EL (cell line): ENCODE measurements around the gene MGAT4A.
"Not testable (repeated sequence)": the region's sequence is repeated elsewhere in the genome, so short reads cannot be mapped to it uniquely, and the experiment has no call there.

Experiments
- DNase-seq: peaks from one replicate; pipeline ENCODE4 v3.0.0-alpha.2; 2016

The MGAT4A gene

DNA sequence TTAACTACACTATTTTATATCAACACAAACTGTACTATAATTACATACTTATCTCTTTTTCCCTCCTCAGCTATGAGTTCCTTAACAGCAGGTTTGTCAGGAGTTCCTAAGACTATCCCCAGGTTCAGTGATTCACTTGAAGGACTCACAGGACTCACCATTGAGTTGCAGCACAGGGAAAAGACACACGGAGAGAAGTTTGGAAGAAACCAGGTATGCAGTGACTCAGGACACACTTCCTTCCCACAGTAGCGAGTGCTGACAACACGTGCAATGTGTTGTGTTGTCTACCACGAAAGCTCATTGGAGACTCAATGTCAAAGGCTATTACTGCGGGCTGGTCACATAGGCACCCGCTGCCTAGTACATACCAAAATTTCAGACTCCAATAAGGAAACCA, 32.0 kb downstream of the MGAT4A start:
- DNase-seq: no peak

DNA sequence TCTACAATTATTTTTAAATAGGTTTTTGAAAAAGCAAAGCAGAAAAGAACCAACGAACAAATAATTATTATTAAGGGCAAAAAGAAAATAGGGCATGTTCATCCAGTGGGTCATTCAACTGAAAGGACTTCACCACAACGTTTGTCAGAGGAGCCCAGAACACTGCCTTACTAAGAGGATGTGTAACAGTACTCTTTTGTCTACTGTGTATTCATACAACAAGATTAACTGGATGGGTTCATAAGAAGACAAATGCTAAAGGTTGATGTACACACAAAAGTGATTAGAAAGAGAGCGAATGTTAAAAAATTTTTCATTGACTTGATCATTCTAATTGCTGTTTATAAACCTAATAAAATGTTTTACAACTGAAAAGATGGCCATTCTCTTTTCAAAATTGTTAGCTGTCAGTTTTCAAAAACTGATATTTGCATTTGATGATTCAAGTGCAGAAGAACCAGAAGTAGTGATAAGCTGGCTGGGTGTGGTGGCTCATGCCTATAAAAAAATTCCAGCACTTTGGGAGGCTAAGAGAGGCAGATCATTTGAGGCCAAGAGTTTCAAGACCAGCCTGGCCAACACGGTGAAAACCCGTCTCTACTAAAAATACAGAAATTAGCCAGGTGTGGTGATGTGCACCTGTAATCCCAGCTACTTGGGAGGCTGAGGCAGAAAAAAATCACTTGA, 33.1 kb downstream of the MGAT4A start:
- no peak for DNase-seq

DNA sequence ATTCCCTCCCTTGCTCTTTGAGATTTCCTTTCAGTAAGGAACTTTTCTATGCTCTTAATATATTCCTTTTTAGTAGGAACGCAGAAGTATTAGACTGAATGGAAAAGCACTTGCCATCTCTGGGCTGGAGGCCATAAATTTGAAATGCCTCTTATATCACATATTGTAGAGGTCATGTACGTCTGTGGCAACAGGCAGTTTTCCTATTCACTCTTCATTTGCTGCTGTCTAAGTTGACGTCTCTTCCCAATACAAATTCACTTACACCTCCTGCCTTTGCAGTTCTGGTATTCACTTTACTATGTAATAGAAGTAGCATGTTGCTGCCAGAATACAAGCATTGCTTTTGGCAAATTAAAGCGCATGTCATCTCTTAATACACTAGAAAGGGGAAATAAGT, 34.7 kb downstream of the MGAT4A start:
- no peak for DNase-seq

DNA sequence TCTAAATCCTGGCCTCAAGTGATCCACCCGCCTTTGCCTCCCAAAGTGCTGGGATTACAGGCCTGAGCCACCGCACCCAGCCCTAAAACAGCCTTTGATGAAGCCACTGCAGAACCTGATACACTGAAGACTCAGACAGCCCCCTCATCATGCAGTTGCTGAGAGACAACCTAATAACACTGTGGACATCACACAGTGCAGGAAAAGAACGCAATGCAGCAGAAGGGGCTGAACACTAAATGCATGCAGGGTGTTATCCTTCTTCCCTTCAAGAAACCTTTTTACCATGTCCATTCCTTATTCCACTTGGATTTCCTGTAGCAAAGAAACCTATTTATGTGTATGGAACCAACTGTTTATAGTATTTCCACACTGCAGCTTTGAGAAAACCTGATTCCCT, 35.7 kb downstream of the MGAT4A start:
- DNase-seq: no peak

DNA sequence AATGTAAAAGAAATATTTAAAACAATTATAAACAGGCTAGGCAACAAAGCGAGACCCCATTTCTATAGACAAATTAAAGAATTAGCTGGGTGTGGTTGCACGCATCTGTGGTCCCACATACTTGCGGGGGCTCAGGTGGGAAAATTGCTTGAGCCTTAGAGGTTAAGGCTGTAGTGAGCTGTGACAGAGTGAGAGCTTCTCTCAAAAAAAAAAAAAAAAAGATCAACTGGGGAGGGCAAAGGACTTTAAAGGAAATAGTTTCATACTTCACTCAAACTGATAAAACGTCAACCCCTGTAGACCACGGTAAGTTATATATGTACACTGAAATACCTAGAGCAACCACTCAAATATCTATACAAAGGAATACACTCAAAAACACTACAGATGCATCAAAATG, 37.5 kb downstream of the MGAT4A start:
- DNase-seq: no peak

DNA sequence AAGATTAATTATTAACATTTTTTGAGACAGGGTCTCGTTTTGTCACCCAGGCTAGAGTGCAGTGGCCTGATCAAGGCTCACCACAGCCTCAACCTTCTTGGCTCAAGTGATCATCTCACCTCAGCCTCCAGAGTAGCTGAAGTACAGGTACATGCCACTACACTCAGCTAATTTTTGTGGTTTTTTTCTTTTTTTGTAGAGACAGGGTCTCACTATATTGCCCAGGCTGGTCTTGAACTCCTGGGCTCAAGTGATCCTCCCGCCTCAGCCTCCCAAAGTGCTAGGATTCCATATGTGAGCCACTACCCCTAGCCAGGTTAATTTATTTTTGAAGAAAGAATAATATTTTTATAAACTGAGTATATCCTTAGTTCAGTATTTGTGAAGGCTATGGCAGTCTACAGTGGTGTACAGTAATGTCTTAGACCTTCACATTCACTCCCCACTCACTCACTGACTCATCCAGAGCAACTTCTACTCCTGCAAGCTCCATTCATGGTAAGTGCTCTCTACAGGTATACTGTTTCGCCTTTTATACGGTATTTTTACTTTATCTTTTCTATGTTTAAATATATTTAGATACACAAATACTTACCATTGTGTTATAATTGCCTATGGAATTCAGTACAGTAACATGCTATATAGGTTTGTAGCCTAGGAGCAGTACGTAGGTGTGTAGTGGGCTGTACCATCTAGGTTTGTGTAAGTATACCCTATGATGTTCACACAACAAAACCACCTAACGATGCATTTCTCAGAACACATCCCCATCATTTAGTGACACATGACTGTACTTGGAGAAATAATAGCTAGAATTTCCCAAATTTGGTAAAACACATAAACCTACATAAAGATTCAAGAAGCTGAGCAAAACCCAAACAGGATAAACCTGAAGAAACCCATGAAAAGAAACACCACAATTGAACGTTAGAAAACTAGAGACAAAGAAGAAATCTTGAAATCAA, 38.6 kb downstream of the MGAT4A start:
- DNase-seq: no peak

DNA sequence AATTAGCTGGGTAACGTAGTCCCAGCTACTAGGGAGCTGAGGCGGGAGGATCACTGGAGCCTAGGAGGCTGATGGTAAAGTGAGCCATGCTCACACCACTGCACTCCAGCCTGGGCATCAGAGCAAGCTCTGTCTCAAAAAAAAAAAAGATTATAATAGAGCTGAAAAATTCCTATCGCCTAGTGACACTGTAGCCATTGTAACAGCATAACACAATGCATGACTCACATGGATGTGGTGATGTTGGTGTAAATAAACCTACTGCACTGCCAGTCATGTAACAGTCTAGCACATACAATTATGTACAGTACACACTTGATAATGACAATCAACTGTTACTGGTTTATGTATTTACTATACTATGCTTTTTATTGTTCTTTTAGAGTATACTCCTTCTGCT, 39.6 kb downstream of the MGAT4A start:
- DNase-seq: no peak

DNA sequence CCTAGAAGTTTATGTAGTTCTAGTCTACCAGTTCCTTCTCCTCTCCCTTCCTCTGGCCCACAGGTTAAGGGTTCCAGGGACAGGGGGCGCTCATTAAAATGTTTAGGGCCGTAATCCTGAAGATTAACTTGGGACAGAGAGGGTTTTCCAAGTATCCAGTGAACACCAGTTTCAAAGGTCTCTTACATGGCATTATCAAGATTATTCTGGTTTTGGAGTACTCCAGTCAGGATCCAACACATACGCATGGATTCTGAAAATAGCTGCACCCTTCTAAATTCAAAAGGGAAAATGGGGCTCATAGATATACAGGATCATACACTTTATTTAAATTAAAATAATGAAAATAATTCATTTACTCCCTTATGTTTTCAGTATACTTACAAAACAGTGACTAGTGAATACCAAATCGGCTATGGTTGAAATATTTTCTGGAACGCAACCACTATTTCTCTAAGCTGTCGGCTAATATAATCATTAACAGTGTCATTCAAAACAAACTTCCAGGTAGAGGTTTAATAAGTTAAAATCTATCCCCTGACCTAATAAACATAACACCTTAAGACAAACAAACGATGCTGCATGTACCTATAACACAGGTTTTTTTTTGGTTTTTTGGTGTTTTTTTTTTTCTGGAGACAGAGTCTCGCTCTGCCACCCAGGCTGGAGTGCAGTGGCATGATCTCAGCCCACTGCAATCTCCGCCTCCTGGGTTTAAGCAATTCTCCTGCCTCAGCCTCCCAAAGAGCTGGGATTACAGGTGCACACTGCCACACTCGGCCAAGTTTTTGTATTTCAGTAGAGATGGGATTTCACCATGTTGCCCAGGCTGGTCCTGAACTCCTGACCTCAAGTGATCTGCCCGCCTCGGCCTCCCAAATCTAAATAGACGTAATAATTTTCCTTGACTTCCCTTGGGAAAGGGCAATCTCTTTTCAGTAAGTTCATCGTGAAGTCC, 44.7 kb downstream of the MGAT4A start:
- no peak for DNase-seq

DNA sequence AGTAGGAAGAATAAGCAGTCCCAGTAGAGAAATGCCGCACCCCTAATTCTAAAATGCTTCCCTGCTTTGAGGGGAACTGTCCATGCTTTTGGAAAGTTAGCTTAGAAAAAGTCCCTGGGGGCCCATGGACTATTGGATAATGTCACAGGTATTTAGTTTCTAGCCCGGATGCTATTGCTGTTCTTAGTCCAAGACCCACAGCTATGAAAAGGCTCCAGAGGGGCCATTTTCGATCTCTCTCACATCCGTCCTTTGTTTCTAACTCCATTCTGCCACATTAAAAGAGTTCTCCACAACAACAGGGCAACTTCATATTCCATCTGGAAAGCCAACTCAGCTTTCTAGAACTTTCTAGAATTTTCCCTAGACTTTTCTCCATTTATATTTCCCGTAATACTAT, 47.2 kb downstream of the MGAT4A start:
- no peak for DNase-seq

DNA sequence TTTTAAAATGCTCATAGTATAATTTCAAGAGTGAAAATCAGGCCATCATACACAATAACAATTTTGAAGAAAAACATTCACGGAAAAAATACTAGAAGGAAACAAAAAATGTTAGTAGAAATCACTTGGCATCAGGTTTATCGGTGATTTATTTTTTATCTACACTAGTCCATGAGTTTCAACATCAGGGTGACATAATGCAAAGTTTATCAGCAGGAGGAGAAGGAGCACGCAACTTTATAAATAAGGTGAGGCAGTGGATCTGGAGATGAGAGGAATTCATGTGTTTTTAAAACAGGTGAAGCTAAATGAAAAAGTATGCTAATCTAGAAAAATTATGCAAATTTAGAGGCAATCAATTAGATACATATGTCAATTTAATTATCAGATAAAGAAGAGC, 54.2 kb downstream of the MGAT4A start:
- DNase-seq: no peak

DNA sequence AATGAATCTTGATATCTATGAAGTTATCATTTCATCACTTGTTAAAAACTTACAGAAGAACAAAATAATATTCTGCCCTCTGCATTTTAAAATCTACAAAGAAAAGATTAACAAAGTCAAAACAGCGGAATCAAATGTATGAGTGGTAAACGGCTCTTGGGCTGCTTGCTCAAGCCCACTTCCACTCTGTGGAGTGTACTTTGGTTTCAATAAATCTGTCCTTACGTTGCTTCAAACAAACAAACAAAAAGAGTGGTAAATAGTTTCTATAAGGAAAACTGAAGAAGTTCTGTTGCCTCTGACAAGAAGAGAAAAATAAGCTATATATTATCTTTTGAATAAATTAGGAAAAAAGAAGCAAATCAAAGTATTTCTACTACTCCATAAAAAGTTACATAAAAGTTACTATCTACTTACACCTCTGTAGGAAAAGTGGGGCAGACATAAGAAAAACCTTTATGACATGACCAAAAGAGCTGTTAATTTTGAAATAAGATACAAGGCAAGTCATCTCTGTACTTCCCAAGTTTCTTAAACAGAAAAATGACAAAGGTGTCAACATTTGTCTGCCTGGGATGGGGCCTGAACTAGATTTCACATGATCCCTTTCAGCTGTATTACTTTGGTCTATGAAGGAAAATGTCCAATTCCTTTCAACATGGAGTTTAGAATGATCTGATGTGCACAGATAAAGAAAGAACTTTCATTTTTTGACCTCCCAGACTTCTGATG, 56.5 kb downstream of the MGAT4A start:
- DNase-seq: no peak

DNA sequence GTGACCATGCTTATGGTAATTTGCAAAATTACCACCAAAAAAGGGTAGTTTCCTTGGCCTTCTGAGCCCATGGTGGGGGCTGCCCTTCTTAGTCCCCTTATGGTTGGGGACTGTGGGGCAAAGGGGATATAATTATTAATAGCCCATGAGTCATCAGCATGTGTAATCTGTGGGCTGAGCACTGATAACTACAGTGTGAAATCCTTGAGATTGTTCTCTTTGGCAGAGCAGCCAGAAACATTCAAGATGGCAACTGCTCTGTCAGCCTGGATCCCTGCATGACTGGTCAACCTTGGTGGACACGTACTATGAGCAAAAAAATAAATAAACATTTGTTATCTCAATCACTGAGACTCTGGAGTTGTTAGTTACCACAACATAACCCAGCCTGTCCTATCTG, 61.3 kb downstream of the MGAT4A start:
- no peak for DNase-seq

DNA sequence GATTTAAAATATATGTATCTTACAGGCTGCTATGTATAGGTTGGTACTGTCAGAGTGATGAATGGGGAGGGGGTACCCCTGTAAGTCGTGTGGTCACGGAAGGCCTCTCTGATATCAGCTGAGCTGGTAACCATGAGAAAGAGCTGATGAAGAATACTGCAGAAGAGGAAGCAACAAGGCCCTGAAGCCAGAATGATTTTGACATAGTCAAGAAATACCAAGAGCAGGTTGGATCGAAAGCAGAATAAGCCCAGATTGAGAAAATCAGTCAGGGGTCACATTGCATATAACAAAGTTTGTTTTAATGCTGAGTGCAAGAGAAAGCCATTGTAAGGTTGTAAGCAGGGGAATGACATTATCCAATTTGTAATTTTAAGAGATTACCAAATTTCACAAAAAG, 65.3 kb downstream of the MGAT4A start:
- no peak for DNase-seq

DNA sequence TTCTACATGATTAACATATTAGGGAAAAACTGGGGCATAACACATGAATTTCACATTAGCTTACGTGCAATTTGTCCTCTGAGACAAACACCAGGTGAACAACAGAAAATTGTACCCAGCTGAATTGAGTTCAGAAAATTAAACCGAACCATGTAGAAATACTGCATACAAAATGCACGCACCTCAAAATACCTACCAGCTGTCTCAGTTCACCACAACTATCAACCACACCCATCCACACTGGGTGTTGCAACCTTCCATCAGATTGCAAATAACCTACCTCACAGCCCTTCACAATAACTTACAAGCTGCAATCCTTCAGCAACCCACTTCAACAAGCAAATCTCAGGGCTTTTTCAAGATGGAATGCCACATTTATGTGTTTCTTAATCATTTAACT, 66.6 kb downstream of the MGAT4A start:
- no peak for DNase-seq

DNA sequence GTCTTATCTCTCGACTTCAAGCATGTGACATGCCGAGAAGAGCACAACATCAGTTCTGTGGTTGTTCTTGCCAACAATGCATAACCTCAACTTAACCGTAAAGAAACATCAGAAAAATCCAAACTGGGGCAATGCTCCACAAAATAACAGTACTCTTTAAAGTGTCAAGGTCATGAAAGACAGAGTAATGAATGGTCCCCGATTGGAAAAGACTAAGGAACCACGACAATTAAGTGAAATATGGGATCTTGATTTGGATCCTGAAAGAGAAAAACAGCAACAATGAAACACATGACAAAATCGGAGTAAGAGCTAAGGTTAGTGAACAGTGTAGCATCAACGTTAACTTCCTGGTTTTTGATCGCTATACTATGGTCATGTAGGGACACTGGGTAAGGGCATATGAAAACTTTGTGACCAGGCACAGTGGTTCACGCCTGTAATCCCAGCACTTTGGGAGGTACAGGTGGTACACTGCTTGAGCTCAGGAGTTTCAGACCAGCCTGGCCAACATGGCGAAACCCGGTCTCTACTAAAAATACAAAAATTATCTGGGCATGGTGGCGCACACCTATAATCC, 67.3 kb downstream of the MGAT4A start:
- no peak for DNase-seq

DNA sequence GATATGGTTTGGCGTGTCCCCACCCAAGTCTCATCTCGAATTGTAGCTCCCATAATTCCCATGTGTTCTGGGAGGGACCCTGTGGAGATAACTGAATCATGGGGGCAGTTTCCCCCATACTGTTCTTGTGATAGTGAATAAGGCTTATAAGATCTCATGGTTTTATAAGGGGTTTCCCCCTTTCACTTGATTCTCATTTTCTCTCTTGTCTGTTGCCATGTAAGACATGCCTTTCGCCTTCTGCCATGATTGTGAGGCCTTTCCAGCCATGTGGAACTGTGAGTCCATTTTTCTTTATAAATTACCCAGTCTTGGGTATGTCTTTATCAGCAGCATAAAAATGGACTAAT, 71.5 kb downstream of the MGAT4A start:
- DNase-seq: not testable (repeated sequence)

DNA sequence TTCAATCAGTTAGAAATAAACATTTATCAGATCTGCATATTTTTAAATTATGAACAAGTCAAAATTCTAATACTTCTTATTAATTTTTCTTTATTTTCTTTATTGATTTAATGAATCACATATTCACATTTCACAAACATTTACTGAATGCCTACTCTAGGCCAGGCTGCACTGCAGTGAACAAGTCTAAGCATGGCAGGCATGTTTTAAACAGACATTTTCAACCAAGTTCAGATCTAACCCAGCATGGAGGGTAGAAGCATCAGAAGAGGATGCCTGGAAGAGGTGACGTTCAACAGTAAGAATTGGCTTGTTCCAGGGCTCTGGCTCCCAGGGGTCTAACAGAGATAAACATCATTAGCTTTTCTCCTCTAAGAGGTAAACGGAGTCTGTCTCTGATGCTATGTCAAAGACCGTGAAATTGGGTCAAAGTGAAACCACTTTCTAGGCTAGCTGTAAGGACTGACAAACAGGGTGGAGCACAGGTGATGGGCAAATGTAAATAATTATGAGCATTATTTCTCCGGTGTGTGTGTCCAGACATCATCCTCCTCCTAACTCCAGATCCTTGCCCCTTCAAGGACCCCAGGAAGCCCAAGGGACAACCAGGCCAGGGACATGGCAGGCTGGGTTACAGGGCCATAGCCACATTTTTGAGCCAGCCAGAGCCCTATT, 72.0 kb downstream of the MGAT4A start:
- DNase-seq: no peak

DNA sequence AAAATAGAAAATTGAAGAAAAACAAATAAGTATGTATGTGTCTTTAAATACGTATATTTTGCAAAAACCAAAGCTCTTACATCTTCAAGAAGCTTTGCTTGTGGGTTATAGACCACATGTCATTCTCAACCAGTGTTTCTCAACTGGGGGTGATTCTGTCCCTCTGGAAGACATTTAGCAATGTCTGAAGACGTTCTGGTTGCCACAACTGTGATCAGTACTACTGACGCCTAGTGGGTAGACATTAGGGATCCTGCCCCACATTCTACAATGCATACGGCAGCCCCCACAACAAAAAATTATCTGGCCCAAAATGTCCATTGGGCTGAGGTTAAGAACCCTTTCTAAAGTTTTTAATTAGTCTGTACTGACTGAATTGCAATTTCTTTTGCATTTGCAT, 74.1 kb downstream of the MGAT4A start:
- DNase-seq: no peak

DNA sequence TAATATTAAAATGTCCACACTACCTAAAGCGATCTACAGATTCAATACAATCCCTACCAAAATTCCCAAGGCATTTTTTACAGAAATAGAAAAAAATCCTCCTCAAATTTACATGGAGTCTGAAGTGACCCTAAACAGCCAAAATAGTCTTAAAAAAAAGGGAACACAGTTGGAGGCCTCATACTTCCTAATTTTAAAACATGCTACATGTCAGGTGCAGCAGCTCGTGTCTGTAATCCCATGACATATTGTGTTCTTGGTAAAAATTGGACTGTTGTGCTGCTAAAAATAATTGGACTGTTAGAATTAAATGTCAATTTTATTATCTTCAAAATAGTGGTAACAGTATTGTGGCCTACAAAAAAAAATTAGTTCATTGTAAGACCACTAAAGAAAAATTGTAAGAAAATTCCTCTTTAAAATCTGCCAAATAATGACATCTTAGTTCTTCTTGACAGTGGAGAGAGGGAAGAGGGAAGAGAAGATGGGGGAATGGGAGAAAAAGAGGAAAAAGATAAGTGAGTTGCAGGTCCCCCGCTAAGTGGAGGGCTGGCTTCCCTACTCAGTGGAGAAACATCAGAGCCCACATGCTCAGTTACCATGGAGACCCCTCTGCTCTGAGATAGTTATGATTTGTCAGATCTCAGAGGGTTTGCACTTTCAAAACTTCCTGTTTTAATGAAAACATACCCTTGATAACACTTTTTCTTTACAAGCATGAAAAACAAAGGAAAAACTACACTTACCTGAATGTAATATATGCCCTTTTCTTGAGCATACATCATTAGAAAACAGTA, 76.0 kb downstream of the MGAT4A start:
- DNase-seq: no peak

DNA sequence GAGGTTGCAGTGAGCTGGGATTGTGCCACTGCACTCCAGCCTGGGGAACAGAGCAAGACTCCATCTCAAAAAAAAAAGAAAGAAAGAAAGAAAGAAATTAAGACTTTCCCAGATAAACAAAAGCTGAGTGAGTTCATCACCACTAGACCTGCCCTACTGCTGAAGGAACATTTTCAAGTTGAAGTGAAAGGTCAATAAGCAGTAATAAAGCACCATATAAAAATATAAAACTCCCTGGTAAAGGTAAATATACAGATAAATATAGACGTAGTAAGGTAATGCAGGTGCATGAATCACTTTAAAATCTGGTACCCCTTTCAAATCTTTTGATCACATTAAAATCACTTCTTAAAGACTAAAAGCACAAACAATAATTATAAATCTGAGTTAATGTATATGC, 79.9 kb downstream of the MGAT4A start:
- no peak for DNase-seq

DNA sequence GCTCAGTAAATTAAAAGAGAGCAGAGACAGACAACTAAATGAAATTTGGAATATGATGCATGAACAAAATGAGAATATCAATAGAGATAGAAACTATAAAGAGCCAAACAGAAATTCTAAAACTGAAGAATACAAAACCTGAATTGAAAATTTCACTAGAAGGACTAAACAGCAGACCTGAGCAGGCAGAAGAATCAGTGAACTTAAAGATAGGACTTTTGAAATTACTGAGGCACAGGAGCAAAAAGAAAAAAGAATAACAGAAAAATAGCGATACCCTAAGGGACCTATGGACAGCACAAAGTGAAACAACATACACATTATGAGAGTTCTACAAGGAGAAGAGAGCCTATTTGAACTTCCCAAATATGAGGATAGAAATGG, 80.9 kb downstream of the MGAT4A start:
- no peak for DNase-seq
